ENCODE results near the gene TOM1L1.

The TOM1L1 gene

DNA sequence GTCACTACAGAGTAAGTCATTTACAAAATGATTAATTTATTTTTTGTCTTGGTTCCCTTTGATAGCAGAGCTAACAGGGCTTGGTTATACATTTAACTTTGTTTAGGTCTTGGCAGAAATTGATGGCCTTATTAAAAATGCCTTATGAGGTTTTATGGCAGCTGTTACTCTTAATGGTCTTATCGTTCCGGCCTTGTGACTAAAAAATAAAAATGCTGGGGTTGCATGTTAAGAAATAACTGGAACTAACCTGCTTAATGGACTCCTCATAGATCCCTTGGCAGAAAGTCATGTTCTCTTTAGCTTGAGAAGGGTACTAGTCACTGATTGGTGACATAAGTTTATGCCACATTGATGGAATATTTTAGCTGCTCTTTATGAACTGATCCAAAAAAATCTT is 49.5 kb downstream of the TOM1L1 start:
- DNase-seq, result no peak

GRCh38 chr17:54951286-54951685 is 50.6 kb downstream of the TOM1L1 start:
- no peak for DNase-seq

DNA sequence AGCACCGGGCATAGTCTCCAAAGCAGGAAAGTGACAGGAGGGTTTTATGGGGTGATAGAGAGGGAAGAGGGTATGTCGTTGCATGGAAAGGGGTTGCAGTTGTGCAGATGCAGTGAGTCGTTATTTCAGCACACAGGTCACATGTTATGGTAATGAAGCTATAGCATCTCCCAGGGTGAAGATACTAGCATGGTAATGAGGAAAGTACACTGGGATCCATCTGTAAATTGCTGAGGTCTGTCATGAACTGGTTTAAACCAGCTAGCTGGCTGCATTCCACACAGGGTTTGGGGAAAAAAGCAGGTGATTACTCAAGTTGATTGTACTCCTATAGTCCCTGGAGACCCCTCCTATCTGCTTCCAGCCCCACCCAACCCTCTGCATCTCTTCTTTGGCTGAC is 56.1 kb downstream of the TOM1L1 start:
- no peak for DNase-seq

- no peak for DNase-seq
Measured at GRCh38 chr17:54967621-54968261, 67.1 kb downstream of the TOM1L1 start.

GRCh38 chr17:54968262-54968987 is 67.8 kb downstream of the TOM1L1 start, which contains the start of the genes COX11 and STXBP4:
TSS of gene COX11 (minus strand) at chr17:54968654. CDS start at chr17:54968646, 8 bp downstream.
TSS of gene STXBP4 (plus strand) at chr17:54968765. CDS start at chr17:54986220, 17,455 bp downstream.
- DNase-seq, result peak; percentile 90

DNA sequence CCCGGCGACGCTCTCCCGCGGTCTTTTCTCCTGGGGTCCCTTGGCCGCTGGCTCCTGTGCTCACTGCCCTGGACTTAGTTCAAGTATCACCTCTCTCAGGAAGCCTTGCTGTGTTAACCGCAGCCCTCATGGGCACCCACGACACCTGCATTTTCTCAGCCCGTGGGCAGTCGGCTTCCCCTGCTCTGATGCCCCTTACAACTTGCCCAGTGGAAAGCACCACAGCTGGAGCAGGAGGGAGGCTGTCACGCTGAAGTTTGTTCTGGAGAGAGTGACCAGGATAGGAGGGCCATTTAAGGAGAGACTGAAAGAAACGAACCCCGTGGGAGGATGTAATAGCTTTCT is 68.3 kb downstream of the TOM1L1 start:
- DNase-seq, result no peak

DNA sequence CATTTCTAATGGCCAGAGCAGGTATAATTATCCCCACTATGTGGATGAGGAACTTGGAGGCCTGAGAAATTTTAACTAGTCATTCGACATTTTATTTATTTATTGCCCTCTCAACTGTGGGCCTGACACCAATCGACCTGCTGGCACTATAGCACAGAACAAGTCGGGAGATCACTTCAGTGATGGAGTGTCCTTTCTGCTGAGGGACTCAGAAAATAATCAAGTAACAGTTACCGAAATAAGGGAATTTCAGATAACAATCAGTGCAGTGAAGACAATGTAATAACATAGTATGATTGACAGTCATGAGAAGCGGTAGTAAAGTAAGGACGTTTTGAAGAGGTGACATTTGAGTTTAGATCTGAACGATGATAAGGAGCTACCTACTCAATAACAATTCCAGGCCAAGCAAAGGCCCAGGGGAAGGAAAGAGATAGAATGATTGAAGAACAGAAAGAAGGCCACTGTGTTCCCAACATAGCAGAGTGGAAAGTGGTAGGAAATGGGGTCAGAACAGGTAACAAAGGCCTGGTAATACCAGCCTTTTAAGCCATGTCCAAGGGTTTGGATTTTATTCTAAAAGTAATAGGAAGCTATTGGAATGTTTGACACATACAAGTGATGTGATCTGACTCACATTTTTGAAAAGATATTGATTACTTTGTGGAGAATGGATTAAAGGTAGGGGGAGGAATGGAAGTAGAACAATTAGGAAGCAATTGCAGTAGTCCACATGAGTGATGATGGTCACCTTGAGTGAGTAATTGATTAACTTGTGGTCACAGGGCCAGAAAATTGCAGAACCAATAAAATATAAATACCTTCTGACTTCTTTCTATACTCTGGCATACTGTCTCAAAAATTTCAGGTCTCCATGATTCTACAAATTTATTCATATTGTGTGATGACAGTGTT is 69.3 kb downstream of the TOM1L1 start:
- DNase-seq, result no peak

- DNase-seq, result no peak
Measured at GRCh38 chr17:54971147-54971546, 70.5 kb downstream of the TOM1L1 start.

DNA sequence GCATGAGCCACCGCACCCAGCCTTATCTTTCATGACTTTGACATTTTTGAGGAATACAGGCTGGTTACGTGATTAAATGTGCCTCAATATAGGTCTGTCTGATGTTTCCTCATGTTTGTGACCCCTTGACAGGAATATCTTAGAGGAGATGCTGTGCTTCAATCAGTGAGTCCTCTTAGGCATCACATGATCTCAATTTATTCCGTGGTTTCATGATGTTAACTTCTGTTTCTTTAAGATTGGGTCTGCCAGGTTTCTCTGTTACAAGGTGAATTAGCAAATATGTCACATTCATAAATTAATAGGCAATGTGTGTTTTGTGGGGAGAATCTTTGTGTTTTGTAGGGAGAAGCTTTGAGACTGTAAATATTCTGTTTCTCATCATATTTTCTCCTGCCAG is 71.2 kb downstream of the TOM1L1 start:
- DNase-seq, result no peak

- DNase-seq, result no peak
Measured at GRCh38 chr17:54972406-54973138, 71.9 kb downstream of the TOM1L1 start.

- DNase-seq, result no peak
Measured at GRCh38 chr17:54974759-54975158, 74.1 kb downstream of the TOM1L1 start.

DNA sequence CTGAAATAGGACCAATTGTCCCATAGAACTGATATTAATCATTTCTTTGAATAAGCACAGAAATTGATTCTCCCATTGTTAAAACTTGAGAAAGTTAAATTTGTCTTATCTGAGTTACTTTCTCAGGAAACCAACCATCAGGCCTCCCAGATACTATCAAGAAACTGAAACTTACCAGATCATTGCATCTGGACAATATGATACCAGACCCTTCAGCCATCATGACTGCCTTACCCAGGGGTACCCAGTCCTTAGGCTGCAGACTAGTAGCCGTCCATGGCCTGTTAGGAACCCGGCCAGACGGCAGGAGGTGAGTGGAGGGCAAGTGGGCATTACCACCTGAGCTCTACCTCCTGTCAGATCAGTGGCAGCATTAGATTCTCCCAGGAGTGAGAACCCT is 75.7 kb downstream of the TOM1L1 start:
- no peak for DNase-seq

DNA sequence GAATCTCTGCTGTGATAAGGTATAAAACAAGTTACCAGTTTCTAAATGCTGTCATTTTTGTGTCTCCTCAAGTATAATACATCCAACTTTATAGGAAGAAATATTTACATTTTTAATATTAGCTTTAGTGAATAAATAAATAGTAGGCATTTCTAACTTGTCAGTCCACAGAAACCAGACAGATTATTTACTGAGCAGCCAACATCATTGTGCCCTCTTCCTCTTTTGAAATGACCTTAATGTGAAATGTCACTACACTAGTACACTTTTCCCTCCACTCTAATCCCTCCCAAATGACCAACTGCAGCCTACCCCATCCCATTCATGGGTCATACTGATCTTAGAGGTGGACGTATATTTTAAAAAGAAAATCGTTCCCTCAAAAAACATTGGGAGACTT is 77.1 kb downstream of the TOM1L1 start:
- no peak for DNase-seq

- no peak for DNase-seq
Measured at GRCh38 chr17:54979657-54980056, 79.0 kb downstream of the TOM1L1 start.

DNA sequence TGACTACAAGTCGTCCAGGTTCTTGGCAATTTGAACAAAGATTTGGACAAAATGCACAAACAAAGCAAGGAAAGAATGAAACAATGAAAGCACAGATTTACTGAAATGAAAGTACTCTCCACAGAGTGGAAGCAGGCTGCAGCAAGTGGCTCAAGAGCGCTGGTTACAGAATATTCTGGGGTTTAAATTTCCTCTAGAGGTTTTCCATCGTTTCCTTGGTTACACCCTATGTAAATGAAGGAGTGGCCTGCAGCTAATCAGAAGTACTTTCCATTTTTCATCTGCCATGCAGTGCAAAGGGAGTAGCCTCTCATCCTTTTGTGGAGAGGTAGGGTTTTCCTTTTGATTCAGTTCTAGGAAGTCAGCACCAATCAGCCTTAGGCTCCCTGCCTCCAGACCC is 79.7 kb downstream of the TOM1L1 start:
- DNase-seq, result no peak

DNA sequence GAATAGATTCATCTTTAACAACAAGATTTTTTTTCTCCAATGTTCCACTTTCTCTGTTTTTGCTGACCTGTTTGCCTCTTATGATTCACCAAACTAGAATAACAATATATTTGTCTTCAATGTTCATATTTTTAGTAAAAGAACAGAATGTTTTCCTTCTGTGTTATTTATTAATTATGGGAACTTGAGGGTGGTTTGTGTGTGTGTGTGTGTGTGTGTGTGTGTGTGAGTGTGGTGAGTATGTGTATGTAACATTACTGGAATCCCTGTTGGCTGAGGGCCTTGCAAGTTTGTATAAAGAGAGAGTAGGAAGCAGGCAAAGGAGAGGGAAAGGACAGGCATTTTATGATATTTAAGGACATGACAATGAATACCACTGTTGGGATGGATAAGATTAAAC is 81.7 kb downstream of the TOM1L1 start:
- DNase-seq, result no peak

DNA sequence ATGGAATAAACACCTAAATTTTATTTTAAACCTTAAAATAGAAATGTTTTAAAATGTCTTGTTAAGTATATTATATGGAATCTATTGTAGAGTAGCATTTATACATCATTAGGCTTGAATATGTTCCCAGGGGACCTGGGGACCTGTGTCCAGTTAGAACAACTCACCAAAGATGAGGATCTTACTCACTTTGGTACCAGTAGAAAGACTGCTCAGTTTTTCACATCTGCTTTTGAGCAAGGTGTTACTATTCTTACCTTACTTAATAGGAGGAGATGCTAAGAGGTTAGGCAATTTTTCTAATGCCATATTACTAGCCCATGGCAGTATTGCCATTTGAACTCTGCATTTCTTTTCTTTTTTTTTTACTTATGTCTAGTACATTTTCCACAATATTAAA is 82.6 kb downstream of the TOM1L1 start:
- no peak for DNase-seq

GRCh38 chr17:54985476-54985875 is 84.8 kb downstream of the TOM1L1 start:
- DNase-seq, result no peak

DNA sequence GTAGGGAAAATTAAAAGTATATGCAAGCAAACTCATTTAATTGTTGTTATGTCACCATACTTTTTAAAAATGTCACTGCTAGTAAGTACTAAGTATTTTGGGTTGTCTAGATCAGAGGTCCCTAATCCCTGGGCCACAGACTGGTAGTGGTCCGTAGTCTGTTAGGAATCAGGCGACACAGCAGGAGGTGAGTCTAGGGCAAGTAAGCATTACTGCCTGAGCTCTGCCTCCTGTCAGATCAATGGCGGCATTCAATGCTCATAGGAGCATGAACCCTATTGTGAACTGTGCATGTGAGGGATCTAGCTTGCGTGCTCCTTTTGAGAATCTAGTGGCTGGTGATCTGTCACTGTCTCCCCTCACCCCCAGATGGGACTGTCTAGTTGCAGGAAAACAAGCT is 89.5 kb downstream of the TOM1L1 start:
- DNase-seq, result no peak

- no peak for DNase-seq
Measured at GRCh38 chr17:54991567-54991966, 90.9 kb downstream of the TOM1L1 start.

DNA sequence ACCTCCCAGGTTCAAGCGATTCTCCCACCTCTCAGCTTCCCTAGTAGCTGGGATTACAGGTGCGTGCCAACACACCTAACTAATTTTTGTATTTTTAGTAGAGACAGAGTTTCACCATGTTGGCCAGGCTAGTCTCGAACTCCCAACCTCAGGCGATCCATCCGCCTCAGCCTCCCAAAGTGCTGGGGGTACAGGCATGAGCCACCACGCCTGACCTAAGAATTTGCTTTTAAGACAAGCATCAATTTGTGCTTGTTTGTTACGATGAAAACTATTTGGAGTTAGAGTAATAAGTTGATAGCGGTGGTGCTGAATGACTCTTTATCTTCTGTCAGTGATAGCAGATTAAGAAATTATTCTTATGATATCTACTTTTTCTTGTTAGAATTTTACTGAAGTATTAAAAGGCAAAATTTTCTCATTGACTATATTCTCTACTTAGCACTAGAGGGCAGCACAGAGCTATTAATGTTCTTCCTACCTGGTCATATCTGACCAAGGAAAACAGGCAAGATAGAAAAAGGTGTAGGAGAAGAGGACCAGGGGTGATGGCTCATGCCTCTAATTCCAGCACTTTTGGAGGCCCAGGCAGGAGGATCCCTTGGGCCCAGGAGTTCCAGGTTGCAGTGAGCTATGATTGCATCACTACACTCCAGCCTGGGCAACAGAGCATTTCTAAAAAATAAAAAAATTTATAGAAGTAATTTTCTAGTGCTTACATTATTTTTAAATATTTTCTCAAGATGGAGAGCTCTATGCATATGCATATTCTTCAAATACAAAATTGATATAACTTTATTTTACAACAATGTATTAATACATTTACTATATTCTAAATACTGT is 92.4 kb downstream of the TOM1L1 start:
- peak; percentile 10 for DNase-seq

DNA sequence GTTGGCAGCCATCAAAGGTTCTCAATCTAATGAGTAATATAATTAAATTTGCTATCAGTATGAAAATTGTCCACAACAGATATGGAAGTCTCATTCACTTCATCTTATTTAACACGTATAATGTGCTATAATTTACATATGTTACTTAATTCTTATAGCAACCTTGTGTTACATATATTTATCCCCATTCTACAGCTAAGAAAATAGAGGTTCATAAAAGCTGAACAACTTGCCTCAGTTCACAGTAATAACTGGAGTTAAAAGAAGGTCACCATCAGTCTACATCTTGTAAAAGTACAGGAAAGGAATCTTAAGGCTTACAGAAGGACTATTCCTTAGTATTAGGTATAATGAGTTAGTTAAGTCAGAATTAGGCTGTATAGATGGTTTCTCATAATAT is 95.8 kb downstream of the TOM1L1 start:
- DNase-seq, result no peak
